GF-D8 (cell line): ENCODE results near the gene MYBPH.

Source experiments
- DNase-seq: peaks from one replicate; lab custom pipeline; 2025; lab: John Stamatoyannopoulos, UW

Gene MYBPH

DNA sequence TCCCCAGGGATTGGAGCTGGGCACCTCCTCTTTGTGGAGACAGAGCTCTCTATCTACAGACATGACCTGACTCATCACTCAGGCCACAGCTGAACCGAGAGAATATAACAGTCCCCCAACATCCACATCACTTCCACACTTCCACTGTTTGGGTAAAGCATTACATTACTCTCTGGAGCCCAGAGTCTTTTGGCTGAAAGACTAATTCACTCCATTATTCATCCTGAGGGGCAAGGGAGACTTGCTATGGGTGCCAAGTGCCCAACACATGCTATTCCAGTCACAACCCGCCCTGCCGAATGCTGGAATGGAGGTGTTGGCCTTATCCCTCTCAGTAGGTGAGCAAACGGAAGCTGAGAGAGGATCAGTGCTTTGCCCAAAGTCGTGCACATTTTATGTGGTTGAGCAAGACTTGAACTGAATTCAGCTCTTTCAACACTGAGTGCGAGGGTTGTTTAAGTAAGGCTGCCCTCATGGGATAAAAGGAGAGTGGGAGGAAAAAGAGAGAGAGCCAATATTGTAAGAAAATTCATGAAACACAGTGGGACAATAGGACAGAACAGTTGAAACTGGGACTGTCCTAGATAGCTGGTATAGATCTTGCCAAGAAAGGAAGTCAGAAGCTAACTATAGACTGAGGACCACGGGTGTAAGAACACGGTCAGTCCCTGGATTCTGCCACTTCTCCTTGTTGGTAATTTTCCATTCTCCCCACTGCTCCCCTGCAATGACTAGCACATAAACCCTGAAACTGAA, 24.4 kb upstream of the MYBPH start:
- DNase-seq = peak; percentile 20

- no peak for DNase-seq
Observed at GRCh38 chr1:203199481-203199815, 23.8 kb upstream of the MYBPH start.

GRCh38 chr1:203199002-203199401, 23.4 kb upstream of the MYBPH start:
- no peak for DNase-seq

GRCh38 chr1:203197625-203198024, 22.0 kb upstream of the MYBPH start:
- no peak for DNase-seq

GRCh38 chr1:203196371-203196770, 20.7 kb upstream of the MYBPH start:
- DNase-seq = no peak

DNA sequence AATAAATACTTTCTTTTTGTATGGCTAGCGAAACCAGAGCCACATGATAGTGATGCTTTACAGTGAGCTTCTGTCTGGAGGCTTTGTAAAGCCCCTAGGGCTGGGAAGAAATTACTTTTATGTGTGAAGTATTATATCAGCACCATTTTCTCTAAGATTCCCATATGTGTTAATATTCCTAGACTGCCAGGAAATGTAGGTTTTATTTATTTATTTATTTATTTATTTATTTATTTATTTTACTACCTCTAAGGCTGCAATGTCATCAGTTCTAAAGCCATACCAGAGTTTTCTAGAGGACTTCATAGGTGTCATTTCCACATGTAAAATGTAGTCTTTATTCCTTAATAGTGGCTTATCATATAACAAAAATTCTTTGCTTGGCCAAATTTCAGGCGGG, 15.3 kb upstream of the MYBPH start:
- DNase-seq = no peak

GRCh38 chr1:203189951-203190352, 14.3 kb upstream of the MYBPH start:
- DNase-seq = no peak

GRCh38 chr1:203188686-203189232, 13.1 kb upstream of the MYBPH start:
- DNase-seq = no peak

DNA sequence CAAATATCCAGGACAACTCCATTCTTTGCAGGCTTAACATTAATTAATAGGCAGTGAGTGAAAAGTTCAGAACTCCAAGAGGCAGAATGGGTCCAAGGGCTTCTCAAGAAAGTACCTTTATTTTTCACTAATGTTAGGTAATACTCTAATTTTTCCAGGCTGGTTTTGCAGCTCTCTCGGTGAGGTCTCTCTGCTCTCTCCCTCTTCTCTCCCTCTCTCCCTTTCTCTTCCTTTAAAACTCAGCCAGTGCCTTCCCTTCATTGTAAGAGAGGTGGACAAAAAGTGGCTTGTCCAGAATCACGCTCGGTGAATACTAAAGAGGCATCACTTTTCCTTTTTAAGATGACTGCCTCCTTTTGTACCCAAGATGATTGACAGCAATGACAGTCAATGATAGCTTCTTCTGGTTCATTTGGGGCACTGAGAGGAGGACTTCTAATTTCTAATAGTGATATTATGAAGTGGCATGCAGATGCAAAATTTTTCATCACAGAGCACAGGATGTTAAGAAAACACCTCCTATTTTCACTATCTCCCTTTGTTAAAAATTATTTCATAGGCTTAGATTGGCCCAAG, 12.2 kb upstream of the MYBPH start:
- no peak for DNase-seq

GRCh38 chr1:203187304-203187685, 11.7 kb upstream of the MYBPH start:
- no peak for DNase-seq

DNA sequence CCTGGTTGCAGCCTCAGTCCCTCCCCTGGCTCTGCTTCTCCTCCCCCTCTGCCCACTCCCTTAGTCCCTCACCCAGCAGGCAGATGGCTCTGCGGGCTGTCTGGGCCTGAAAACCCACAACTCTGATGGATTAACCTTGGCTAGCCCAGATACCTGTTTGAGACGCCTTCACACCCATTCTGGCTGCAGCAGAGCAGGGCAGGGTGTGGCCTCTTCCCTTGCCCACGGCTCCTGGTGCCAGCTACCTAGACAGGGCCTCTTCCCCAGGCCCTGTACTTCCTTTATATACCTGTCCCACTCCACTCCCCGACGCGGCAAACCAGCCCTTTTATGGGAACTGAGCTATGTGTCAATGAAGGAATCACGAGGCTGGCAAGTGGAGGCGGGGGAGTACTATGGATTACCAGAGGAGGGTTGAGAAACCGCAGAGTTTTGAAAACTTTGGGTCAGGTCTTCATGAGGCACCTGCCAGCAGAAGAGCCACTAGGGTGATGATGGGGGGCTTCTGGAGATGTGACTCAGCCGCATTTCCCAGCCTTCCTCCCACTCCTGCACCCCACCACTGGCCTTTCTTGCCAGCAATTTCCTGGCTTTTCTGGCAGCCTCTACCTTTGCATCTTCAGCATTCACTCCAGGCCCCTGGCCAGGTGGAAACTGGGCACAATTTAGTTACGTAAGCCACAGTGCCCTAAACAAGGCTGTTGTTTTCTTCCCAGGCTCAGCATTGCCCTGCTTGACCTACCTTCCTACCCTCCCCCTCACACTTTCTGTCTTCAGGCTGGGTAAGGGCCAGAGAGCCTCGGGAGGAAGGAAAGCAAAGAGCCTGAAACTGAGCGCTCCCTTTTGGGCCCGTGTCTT, 11.0 kb upstream of the MYBPH start, which contains the start of gene CHI3L1:
Gene CHI3L1 (minus strand): TSS at position 259 of the 858 bp plus-strand sequence. CDS start 81 bp downstream, at position 178.
- DNase-seq = peak; percentile 64

GRCh38 chr1:203186091-203186445, 10.4 kb upstream of the MYBPH start:
- DNase-seq = no peak

- DNase-seq = no peak
Observed at GRCh38 chr1:203185585-203185984, 10.0 kb upstream of the MYBPH start.

DNA sequence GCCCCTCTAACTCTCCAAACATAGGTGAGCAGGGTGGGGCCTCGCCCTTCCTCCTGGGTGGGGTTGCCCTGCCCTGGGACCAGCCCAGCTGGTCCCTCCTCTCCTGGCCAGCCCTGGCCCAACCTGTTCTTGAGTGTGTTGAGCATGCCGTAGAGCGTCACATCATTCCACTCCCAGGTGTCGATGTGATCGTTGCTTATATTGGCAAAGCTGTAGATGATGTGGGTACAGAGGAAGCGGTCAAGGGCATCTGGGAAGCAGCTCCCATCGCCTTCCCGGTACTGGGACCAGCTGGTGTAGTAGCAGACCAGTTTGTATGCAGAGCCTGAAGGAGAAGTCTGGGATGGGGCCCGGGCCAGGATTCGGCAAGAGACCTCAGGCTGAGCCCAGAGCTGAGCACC, 9.4 kb upstream of the MYBPH start:
- no peak for DNase-seq

DNA sequence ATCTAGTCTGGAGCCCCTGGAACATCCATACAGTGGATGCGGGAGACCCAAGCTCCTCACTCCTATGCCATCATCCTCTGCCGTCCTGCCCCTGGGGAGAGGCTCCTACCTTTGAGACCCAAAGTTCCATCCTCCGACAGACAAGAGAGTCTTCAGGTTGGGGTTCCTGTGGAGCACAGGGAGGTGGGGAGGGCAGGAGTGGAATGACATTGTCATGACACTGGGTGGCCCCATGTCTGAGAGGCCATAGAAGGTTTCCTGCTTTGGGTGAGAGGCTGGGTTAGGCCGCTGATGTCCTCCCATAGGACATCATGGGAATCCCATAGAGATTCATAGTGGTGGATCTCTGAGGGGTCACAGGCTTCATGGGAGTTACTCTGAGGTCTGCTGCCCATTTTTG, 8.8 kb upstream of the MYBPH start:
- no peak for DNase-seq

DNA sequence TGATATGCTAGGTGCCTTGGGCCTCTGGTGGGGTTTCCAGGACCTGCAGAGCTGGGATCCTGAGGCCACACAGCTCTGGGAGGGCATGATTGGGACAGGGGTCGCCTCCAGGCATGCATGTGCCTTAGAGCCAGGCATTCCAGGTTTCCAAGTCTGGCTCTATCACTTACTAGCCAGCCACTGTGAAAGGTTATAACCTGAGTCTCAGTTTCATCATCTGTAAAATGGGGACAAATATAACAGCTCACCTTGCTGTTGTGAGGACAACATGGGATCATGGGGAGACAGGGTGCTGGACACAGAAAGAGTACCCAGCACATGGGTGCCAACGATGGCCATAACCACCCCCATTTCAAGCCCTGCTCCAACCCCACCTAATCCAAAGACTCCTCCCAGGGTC, 8.2 kb upstream of the MYBPH start:
- no peak for DNase-seq

DNA sequence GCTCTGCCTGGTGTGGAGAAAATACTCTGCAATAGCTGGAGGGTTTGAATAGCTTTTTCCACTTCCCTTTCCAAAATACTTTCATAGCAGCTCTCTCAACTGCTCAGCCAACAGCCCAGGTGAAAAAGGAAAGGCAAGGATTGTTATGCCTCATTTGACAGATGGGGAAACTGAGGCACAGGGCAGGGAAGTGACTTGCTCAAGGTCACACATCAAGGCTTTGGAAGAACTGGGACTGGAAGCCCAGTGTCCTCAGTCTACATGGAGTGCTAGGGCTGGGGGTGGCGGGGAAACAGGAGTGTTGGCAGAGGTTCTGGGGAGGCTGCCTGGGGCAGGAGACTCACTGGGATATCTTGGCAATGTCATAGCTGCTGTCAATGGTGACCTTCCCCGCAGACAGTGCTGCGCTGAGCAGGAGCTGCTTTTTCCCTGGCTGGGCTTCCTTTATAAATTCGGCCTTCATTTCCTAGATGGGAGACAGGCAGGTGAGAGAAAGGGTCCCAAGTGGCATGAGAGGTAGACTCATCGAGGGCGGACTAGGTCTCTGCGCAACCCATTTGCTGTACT, 6.8 kb upstream of the MYBPH start:
- no peak for DNase-seq

DNA sequence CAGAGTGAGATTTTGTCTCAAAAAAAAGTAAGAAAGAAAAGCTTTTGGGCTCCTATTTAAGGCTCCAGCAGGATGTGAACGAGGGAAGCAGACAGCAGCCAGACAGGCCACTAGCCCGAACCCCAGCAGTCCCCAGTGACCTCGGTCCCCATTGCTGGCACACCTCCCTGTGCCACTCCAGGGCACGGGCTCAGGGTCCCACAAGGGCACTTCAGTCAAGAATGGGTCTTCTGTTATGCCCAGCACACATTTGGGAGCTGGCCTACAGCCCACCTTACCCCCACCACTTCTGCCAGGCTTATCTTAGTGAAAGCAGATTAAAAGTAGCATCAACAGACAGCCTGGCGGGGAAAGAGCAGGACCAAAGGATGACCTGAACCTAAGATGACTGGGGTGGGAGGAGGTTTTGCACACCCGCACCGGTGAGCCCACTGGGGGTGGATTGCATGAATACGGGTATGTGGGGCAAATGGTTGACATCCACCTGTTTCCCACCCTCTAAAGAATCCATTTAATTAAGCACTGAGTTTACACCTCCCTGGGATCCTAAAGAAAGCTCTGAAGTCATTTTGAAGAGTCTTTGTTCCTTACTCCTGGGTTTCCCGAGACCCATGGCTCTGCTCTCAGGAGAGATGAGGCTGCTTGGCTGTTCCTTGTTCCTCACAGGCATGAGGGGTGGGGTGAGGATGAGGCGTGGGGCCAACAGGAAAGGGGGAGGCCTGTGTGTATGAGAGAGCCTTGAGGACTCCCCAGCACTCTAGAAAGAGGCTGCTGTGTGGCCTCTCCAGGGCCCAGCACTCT, 6.2 kb upstream of the MYBPH start:
- DNase-seq = no peak

GRCh38 chr1:203180611-203181330, 5.1 kb upstream of the MYBPH start:
- no peak for DNase-seq

GRCh38 chr1:203179667-203180005, 4.0 kb upstream of the MYBPH start:
- DNase-seq = no peak
